Astrocyte of the spinal cord (primary cell): Measurements from ENCODE around the gene AMOTL1.

Experiments
- DNase-seq: peaks from one replicate; pipeline ENCODE4 v3.0.0; 2011; ENCODE audit warnings: low read depth, low spot score
- H3K4me3 ChIP-seq: 2 replicates; pipeline ENCODE4 v1.5.1; 2011; ENCODE audit warnings: low read depth, mild to moderate bottlenecking, low read length, moderate library complexity
- in situ Hi-C: cut with HindIII; loops from 2 replicates; pipeline ENCODE4 v1.10.0; 2017; ENCODE audit warnings: low sequenced_read_pairs
- TF ChIP-seq, protein P1 (sequence below): IDR thresholded peaks from 2 replicates; pipeline ENCODE4 v1.5.1; 2012; ENCODE audit warnings: low read depth, mild to moderate bottlenecking, low read length, inconsistent platforms

AMOTL1 gene

GRCh38 chr11:94742665-94743064 lies 25.5 kb upstream of the AMOTL1 start:
- TF ChIP-seq, protein P1, sequence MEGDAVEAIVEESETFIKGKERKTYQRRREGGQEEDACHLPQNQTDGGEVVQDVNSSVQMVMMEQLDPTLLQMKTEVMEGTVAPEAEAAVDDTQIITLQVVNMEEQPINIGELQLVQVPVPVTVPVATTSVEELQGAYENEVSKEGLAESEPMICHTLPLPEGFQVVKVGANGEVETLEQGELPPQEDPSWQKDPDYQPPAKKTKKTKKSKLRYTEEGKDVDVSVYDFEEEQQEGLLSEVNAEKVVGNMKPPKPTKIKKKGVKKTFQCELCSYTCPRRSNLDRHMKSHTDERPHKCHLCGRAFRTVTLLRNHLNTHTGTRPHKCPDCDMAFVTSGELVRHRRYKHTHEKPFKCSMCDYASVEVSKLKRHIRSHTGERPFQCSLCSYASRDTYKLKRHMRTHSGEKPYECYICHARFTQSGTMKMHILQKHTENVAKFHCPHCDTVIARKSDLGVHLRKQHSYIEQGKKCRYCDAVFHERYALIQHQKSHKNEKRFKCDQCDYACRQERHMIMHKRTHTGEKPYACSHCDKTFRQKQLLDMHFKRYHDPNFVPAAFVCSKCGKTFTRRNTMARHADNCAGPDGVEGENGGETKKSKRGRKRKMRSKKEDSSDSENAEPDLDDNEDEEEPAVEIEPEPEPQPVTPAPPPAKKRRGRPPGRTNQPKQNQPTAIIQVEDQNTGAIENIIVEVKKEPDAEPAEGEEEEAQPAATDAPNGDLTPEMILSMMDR = no peak
- in situ Hi-C loops = no loop called here
- no peak overlapping the region for H3K4me3 ChIP-seq
- DNase-seq = no peak

- DNase-seq = no peak
- in situ Hi-C loops = no loop called here
- no peak overlapping the region for H3K4me3 ChIP-seq
- TF ChIP-seq, protein P1 = no peak
Observed at GRCh38 chr11:94746721-94747120, 21.4 kb upstream of the AMOTL1 start.

- H3K4me3 ChIP-seq = no peak overlapping the region
- TF ChIP-seq, protein P1 = no peak
- in situ Hi-C loops = no loop called here
- no peak for DNase-seq
Observed at GRCh38 chr11:94747146-94747545, 21.0 kb upstream of the AMOTL1 start.

GRCh38 chr11:94747601-94748041 lies 20.5 kb upstream of the AMOTL1 start:
- no peak overlapping the region for H3K4me3 ChIP-seq
- no peak for DNase-seq
- TF ChIP-seq, protein P1 = no peak
- in situ Hi-C loops = no loop called here

DNA sequence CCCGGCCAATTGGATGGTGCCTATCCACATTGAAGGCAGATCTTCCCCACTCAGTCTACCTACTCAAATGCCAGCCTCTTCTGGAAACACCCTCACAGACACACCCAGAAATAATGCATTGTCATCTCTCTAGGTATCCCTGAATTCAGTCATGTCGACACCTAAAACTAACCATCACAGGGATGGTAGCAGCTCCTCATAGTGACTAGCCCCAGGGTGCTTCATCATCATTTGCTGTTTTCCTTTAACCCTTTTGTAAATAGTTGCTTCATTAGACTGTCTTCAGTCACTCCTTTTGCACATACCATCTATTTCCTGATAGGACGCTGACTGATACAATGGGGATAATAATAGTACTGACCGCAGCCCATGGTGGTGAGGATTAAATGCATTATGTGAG lies 18.8 kb upstream of the AMOTL1 start:
- no peak for DNase-seq
- in situ Hi-C loops = no loop called here
- no peak overlapping the region for H3K4me3 ChIP-seq
- TF ChIP-seq, protein P1 = no peak

GRCh38 chr11:94750319-94751217 lies 17.6 kb upstream of the AMOTL1 start:
- TF ChIP-seq, protein P1 = no peak
- in situ Hi-C loops = no loop called here
- no peak for DNase-seq
- H3K4me3 ChIP-seq = no peak overlapping the region
